Measurements from ENCODE around the gene RGS7.

Gene RGS7

GRCh38 chr1:241045659-241046058 lies 311.3 kb downstream of the RGS7 start:
- no peak overlapping the region for H3K4me3 ChIP-seq
- no peak for DNase-seq (ENCODE audit: low spot score)
- TF ChIP-seq CTCF (IDR thresholded peaks at IDR 0.05) = no peak
- H3K27ac ChIP-seq = no peak overlapping the region

- no peak for DNase-seq (ENCODE audit: low spot score)
- TF ChIP-seq CTCF (IDR thresholded peaks at IDR 0.05) = no peak
- no peak overlapping the region for H3K27ac ChIP-seq
- H3K4me3 ChIP-seq = no peak overlapping the region
These were observed 322.6 kb downstream of the RGS7 start for GRCh38 chr1:241034203-241034936.

GRCh38 chr1:241024834-241025233 lies 332.2 kb downstream of the RGS7 start:
- DNase-seq (ENCODE audit: low spot score) = no peak
- H3K4me3 ChIP-seq = no peak overlapping the region
- no peak for TF ChIP-seq CTCF (IDR thresholded peaks at IDR 0.05)
- H3K27ac ChIP-seq = no peak overlapping the region

GRCh38 chr1:241022366-241022765 lies 334.6 kb downstream of the RGS7 start:
- DNase-seq (ENCODE audit: low spot score) = no peak
- no peak for TF ChIP-seq CTCF (IDR thresholded peaks at IDR 0.05)
- Histone ChIP-seq H3K27ac (no peak overlapping the region), H3K4me3 (no peak overlapping the region)

GRCh38 chr1:241020851-241021697 lies 335.9 kb downstream of the RGS7 start:
- TF ChIP-seq CTCF (IDR thresholded peaks at IDR 0.05) = no peak
- Histone ChIP-seq H3K27ac (no peak overlapping the region), H3K4me3 (no peak overlapping the region)
- no peak for DNase-seq (ENCODE audit: low spot score)

GRCh38 chr1:241012708-241013340 lies 344.2 kb downstream of the RGS7 start:
- DNase-seq (ENCODE audit: low spot score) = no peak
- TF ChIP-seq CTCF (IDR thresholded peaks at IDR 0.05) = no peak
- H3K27ac ChIP-seq = no peak overlapping the region
- no peak overlapping the region for H3K4me3 ChIP-seq

All from coronary artery (tissue), 2 donors.